Islet of Langerhans (tissue), 1 donor: Measurements from ENCODE around the gene MECP2.

Source experiments
- FAIRE-seq: peaks from one replicate; lab custom pipeline; 2011; peaks lifted over from hg19 to GRCh38; lab: Jason Lieb, UNC

Gene MECP2

DNA sequence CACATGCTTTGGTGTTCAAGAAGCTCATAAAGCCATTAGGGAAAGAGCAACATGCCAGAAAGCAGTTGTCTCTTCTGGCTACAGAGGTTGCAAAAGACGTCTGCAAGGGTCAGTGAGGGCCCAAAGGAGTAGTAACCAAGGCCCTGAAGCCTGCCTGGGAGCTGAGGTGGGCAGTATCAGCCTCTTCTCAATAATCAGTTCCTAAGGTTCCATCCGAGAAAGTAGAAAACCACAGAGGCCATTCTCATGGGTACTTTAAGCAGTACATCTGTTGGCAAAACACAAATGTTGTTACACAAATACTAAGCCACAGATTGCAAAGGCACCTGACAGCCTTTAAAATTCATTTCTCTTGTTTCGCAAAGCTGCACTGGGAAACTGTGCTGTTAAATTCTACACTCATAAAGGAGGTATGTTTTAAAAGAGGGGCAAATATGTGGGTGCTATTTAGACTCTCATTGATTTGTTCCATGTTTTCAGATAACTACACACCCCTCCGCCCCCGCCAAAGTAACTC is 37.7 kb downstream of the MECP2 start:
- no peak for FAIRE-seq

DNA sequence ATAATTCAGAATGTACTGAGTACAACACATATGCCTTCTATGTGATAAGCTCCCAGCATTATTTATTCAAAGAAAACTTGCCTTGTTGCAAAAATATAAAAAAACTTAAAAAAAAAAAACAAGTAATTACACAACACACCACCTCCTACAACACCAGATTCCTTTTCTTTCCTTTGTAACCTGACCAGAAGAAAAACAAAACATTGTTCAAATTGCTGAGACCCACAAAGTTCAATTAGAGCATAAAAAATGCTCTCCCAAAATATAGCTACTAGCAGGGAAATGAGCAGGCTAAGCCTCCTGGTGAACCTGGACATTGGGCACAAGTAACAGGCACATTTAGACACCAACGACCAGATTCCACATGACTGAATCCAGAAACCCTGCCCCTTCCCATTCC is 38.3 kb downstream of the MECP2 start:
- FAIRE-seq: no peak

DNA sequence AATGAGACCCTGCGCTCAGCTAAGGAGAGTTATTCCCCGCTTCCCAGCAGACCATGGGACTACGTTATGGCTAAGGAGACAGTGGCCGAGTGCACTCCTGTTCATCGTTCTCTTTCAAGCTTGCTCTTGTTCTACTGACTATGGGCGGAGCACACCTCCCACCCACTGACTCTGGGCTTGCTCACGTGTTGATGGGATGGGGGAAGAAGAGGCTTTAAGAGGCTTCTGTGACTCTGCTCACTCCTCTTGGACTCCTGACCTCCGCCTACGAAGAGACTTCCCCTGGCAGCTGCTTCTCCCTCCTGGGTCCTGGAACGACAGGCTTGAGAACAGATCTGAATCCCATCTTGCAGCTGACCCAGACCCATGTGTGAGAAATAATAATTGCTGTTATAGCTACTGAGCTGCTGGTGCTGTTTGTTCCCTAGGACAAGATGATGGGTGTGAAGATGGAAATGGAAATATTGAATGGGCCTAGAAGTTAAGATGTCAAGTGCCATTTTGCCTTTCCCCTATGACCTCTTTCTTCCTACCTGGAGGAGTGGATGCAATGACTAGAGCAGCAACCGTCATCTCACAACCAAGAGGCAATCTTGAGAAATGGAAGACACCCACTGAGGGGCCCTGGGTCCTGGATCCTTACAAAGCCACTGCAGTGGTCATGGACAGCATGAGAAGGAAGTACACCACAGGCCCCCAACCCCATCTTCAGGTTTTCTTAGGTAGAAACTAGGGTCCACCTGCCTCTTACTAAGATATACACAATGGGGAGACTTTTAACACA is 39.1 kb downstream of the MECP2 start:
- FAIRE-seq: no peak

DNA sequence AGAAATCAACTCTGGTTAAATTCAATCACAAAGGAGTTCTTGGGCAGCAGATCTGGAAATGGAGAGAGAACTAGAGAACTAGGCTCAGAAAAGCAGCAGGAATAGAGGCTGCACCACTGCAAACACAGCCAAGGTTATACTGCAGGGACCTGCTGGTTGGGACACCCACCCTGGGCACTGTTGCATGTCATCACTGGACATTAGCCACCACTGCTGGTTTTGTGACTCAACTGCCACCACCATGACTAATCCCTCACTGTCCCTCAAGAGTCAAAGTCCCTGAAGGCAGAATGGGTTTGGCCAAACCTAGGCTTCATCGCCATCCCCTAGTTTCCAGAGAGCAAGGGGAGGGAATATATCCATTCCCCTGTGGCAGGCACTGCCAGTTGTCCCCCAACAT is 39.7 kb downstream of the MECP2 start:
- FAIRE-seq: no peak

DNA sequence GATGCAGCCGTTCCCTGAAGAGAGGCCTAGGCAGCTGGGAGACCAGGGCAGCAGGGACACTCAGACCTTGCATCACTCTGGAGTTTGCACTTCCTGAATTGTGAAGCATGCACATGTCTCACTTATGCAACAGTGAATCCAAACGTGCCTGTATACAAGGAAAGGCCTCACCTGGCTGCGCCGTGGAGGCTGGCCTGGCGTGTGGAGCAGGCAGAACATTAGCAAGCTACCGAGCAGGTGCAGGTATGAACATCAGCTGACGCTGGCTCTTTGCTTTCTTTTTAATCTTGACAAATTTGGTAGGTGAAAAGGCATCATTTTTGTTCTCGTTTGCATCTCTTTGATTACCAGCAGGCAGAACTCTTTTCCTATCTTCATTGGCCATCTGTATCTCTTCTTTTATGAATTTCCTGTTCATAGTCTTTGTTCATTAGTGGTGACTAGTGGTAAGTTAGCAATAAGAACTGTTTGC is 40.7 kb downstream of the MECP2 start:
- peak; percentile 33 for FAIRE-seq

GRCh38 chrX:154051201-154051810 is 46.2 kb downstream of the MECP2 start:
- peak; percentile 73 for FAIRE-seq

DNA sequence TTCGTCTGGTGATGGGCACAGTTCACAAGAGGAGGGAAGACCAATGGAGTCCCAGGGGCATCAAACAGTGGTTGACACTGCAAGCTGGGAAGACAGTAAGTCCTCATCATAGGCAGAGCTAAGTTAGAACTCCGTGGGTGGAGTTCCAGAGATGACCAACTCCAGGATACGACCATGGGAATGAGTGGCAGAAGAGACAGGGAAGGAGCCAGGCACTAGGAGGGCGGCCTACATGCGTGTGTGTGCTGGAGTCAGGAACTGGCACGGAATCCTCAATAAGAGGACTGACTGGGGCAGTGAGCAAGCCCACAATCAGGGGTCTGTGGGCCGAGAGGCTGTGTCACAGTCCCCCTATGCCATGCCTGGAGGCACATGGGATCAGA is 47.4 kb downstream of the MECP2 start:
- no peak for FAIRE-seq

GRCh38 chrX:154049209-154050112 is 48.1 kb downstream of the MECP2 start:
- no peak for FAIRE-seq

- FAIRE-seq: no peak
These were observed 49.1 kb downstream of the MECP2 start for GRCh38 chrX:154048398-154048797.

DNA sequence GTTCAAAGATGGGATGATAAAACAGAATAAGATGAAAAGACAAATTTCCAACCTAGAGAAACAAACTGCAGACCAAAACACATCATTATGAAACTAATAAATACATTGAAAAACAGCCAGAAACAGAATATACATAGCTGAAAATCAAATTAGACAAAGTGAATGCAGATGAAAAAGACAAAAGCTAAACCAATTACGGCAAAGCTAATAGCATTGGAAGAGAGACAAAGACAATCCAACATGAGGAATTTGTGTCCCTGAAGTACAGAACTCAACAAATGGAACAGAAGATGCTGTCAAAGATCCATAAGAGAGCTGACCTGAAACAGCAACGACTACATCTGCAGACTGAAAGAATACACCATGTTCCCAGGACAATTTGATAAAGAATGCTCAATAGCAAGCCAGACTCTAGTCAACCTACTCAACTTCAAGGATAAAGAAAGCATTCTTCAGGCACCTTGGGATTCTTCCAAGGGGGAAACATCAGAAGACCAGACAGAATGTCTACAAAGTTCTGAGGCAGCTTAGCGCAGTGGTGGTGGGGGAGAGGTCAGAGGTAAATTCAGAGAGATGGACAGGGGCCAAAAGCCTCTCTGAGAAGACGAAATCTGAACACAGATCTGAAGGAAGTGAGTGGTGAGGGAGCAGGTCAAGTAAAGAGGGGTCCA is 50.4 kb downstream of the MECP2 start:
- FAIRE-seq: no peak

GRCh38 chrX:154046031-154046781 is 51.3 kb downstream of the MECP2 start:
- FAIRE-seq: no peak

DNA sequence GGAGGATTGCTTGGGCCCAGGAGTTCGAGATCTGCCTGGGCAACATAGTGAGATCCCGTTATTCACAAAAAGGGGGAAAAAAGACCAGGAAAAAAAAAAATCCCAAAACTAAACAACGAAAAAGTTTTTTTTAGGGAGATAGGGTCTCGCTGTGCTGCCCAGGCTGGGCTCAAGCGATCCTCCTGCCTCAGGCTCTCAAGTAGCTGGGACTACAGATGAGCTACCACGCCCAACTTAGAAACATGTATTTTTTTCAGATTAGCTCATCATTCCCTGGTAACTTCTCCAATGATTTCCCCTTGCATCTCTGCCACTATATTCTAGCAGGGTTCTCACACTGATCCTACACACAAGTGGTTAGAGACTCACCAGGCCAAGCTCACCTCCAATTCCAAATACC is 53.4 kb downstream of the MECP2 start:
- FAIRE-seq: no peak

DNA sequence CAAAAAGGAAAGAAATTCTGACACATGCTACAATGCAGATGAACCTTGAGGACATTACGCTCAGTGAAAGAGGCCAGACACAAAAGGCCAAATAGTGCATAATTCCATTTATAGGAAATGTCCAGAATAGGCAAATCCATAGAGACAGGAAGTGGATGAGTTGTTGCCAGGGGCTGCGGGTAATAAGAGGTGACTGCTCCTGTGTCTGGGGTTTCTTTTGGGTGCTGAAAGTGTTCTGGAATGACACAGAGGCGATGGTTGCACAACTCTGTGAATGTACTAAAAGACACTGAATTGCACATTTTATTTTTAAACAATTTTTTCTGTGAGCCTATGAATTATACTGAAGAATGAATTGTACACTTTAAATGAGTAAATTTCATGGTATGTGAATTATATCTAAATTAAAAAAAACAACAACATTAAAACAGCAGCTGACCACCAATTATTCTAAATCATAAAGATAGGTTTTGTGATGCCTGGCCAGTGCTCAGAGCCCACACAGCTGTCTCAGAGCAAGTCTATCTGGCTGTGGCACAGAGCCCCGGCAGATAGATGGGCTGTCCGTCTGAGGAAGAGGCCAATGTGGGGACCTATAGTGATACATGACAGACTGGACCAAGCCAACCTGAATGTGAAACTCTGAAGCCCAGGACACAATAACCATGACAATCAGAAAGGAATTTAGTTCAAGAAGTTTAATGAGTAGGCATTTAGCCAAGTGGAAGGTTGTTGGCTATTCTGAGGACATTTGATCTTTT is 54.3 kb downstream of the MECP2 start:
- no peak for FAIRE-seq

- no peak for FAIRE-seq
These were observed 56.7 kb downstream of the MECP2 start for GRCh38 chrX:154040863-154041262.

- no peak for FAIRE-seq
These were observed 57.2 kb downstream of the MECP2 start for GRCh38 chrX:154040307-154040756.

DNA sequence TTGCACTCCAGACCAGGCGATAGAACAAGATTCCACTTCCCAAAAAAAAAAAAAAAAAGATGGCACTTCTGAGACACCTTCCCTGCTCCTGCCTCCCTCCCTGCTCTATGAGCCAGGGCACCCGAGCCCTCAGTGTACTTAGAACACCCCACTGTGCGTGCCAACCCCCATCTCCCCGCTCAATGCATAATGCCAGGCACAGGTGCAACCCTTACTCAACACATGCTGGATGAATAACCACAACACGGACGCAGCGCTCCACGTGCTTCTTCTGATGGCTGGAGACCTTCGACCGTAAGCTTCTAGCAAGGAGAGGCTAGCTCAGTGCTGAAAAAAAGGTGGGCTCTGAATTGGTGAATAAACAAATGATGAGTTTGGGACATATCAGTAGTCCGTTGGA is 57.9 kb downstream of the MECP2 start:
- FAIRE-seq: no peak

DNA sequence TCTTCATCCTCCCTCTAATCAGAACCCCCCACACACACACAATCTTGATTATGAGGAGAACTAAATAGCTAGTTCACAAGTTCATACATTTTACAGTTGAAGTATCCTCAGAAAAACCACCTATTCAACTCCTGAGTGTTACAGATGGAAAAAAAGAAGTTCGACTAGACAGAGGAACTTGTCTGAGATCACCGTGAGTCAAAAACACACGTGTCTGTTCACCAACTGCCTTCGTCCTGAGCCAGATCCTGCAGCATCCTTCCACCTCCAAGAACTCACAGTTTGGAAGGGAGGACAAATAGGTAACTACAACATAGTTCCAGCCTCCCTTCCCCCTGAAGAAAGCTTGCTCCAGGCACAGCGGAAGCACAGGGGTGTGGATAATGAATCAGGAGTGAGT is 58.9 kb downstream of the MECP2 start:
- FAIRE-seq: no peak

- no peak for FAIRE-seq
These were observed 59.8 kb downstream of the MECP2 start for GRCh38 chrX:154037754-154038153.

- no peak for FAIRE-seq
These were observed 61.0 kb downstream of the MECP2 start for GRCh38 chrX:154036513-154036912.

DNA sequence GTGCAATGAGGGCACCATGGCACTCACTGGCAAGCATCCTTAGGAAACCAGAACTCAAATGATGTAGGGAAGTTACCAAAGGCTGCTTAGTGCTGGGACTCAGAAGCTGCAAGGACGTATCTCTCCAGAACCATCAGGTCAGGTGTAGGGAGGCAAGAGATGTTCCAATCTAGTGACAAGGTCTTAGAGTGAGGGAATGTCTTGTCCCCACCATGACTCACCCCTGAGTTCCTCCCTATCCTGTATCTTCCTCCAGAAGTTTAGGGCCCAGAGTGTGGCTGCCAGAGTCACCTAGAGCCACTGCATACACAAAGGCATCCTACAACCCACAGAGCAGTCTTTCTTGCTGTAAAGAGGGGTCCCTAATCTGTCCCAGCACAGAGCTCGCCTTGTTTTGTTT is 63.7 kb downstream of the MECP2 start:
- no peak for FAIRE-seq

DNA sequence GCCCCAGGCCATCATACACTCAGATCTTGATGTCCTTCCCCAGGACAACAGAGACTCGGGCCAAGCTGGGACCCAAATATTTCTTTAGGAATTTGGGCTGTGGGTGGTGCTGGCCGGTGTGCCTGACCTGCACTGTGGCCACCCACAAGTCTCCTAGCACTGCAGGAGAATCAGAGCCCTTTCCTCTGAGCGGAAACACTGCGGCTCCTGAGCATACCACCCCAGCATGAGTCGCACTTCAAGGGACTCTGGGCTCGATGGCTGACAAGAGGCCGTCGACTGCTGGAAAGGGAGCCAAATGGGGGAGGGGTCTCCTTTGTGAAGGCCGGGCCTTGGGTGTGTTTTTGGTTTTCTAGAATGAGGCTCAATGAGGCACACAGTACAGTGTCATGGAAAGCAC is 64.9 kb downstream of the MECP2 start:
- no peak for FAIRE-seq
